DMS 273 (cell line): ENCODE data around the gene JARID2.

Experiments used
- DNase-seq: peaks from one replicate; lab custom pipeline; 2025; ENCODE audit not compliant: unreplicated experiment; lab: John Stamatoyannopoulos, UW

The JARID2 gene

DNA sequence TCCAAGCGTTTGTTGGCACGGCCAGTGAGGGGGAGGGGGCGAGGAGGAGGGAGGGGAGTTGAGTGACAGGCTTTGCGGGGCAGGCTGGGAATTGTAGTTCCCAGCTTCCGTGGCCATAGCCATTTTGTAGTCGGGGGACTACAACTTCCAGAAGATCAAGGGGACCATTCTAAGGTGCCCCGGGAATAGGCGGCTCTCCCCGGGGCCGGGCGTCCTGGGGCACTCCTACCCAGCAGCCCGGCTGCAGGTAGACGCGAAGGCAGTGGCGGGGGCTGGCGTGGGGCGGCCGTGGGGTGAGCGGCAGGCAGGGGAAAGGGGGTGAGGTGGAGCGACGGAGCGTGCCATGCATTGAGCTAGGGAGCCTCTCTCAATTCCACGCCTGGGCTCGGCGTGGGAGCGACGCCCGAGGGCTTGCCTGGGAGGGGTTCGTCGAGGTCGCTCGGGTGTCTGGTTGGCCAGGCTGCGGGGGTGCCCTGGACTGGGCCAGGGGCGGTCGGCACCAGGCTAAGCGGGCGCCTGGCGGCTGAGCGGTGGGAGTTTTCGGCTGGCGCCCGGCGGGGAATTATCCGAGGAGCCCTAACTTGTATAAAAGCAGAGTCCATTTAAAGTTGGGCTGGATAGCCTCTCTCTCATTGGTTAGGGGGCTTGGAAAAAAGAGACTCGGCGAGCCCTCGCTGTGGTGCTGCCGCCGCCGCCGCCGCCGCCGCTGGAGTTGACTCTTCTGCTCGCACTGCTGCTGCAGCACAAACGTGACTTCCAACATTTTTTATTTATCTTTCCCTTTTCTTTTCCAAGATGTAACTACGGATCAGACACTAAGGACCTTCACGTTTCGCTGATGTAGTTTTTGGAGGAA, at the start of gene JARID2:
Gene JARID2, plus strand, starts transcription at position 709 of the 856 bp plus-strand sequence. CDS start 471 bp downstream, outside the sequence.
- DNase-seq: peak; percentile 99

DNA sequence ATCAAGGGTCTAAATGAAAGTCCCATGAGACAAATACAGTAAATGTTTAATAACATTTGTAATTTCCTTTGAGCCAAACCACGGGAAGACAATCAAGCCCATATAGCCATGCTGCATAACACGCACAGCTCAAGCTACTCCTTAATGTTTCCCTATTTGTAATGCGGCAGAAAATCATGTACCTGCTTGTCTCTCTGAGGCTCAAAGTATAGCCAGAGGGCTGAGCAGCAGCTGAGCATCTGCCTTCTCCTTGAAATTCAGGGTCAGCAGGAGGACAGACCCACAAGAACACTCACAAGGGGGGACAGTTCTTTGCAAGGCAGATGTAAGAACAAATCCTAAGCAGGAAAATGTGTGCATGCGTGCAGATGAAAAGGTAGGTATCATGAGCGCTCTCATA, 45.8 kb upstream of the JARID2 start:
- peak; percentile 60 for DNase-seq

- no peak for DNase-seq
Observed at GRCh38 chr6:15205321-15205720, 40.5 kb upstream of the JARID2 start.

DNA sequence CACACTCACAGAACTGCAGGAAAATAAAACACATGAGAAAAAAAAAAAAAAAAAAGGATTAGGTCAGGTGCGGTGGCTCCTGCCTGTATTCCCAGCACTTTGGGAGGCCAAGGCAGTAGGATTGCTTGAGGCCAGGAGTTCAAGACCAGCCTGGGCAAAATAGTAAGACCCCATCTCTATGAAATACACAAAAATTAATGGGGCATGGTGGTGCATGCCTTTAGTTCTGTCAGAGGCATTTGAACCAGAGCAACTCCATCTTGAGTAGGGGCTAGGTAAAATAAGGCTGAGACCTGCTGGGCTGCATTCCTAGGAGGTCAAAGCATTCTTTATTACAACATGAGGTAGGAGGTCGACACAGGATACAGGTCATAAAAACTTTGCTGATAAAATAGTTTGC, 39.0 kb upstream of the JARID2 start:
- DNase-seq: no peak

GRCh38 chr6:15207923-15208322, 37.9 kb upstream of the JARID2 start:
- DNase-seq: no peak

DNA sequence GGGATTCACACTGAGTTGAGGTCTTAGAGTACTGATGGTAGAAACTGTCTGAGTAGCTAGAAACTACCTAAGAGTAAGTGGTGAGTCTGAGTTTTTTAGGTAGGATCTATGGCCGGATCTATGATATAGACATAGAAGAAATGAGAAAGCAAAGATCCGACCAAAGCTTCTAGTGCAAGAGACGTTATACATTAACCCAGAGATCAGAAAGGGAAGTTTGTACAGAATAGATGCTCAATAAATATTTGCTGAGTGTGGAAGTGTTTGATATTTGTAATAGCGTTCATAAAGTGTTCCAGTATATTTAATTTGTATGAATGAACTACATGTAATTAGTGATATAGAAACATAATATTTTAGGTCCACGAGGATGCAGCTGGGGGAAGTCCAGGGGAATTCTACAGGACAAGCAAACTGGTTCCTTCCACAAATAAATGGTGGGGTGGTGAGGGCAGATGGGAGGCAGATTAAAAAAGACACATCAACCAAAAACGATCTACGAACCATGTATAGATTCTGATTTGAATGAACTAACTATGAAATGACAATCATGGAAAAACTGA, 31.9 kb upstream of the JARID2 start:
- DNase-seq: no peak

- DNase-seq: no peak
Observed at GRCh38 chr6:15218401-15218800, 27.5 kb upstream of the JARID2 start.

DNA sequence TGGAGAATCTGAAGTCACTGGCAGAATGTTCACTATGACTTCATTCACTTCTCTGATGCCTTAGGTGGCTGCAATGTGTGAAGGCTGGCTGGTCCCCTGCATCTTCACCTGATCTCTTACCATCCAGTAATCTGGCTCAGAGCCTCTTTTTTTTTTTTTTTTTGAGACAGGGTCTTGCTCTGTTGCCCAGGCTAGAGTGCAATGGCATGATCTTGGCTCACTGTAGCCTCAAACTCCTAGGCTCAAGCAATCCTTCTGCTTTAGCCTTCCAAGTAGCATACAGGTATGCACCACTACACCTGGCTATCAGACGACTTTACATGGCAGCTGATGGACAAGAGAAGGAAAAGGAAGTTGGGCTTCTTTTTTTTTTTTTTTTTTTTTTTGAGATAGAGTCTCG, 25.8 kb upstream of the JARID2 start:
- no peak for DNase-seq

- DNase-seq: no peak
Observed at GRCh38 chr6:15227827-15228318, 18.0 kb upstream of the JARID2 start.

- no peak for DNase-seq
Observed at GRCh38 chr6:15230827-15231226, 15.0 kb upstream of the JARID2 start.

DNA sequence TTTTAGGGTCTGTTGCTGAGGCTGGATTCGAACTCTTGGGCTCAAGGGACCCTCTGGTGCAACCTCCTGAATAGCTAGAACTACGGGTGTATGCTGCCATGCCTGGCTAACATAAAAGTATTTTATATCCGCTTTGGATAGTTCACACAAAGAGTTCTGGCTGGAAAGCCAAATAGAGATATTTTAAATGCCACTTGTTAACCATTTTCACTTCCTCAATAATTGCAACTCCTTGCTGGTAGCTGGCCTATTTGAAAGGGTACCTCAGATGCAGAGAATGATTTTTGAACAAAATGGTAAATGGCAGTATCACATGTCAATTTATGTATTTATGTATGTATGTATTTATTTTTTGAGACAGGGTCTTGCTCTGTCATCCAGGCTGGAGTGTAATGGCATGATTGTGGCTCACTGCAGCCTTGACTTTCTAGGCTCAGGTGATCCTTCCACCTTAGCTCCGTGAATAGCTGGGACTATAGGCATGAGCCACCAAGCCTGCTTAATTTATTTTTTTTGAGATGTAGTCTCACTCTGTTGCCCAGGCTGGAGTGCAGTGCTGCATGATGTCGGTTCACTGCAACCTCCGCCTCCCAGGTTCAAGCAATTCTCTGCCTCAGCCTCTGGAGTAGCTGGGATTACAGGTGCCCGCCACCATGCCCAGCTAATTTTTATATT, 12.9 kb upstream of the JARID2 start:
- no peak for DNase-seq

DNA sequence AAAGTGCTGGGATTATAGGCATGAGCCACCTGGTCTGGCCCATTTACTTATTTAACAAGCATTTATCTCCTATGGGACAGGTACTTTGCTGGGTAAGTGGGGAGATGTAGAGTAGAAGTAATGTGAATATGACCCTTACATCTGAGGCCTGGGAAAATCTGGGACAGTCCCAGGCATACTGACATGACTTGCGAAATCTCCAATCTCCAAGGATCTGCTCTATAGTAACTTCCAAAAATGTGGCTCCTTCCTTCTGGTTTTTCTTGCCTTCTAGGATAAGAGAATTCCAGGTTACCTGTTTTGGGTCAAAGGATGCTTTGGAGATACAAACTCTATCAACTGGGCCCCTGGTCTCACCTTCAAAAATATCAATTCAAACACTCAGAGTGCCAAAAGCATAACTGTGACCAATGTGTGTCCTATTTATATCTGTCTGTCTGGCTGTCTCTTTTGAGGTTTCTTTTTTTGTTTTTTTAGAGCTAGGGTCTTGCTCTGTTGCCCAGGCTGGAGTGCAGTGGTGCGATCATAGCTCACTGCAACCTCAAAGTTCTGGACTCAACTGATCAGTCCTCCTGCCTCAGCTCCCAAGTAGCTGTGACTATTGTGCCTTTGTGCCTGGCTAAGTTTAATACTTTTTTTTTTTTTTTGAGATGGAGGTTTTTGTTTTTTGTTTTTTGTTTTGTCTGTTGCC, 11.7 kb upstream of the JARID2 start:
- no peak for DNase-seq

DNA sequence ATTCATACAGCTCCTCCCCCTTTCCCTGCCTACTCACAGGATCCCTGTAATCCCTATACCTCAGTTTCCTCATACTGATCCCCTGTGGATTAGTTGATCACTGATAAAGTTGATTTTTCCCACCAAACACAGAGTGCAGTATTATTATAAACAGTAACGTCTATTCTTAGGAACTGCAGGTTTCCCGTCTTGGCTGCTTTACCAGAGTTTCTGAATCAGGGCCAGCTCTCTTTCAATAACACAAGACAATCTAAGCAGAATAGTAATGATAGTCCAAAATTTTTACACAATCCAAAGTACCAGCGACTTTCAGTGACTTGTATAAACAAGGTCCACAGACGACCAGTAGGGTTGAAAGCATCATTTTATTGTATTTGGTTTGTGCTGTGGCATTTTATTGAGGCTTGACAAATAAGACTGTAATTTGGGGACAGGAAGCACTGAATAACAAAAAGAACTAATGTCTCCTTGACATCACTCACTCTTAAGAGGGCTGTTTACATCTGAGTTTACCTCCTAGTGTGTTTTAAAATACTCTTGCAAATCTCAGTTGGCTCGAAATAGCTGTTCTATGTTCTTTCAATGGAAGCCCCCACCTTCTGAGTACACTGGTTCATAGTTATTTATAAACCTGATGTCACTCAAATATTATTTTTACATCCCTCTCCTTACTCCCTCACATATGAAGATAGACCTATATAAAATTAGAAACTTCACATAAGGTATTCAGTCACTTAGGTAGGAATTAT, 6.1 kb upstream of the JARID2 start:
- DNase-seq: no peak

DNA sequence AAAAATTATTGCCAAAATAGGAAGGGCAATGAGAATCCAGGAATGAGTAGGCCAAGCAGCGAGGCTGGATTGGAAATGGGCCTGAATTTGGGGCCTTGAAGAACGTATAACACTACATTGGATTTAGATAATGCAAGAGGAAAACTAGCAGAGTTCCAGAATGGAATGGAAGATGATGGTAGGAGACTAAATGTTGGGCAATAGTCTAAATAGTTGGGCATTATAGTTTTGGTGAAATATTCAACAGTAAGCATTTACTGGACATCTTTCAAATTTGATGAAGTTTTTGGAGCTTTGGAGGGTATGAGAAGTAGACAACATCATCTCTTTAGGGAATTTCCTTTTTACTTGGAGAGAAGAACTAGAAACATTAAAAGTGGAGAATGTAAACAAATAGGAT, 3.4 kb upstream of the JARID2 start:
- no peak for DNase-seq

DNA sequence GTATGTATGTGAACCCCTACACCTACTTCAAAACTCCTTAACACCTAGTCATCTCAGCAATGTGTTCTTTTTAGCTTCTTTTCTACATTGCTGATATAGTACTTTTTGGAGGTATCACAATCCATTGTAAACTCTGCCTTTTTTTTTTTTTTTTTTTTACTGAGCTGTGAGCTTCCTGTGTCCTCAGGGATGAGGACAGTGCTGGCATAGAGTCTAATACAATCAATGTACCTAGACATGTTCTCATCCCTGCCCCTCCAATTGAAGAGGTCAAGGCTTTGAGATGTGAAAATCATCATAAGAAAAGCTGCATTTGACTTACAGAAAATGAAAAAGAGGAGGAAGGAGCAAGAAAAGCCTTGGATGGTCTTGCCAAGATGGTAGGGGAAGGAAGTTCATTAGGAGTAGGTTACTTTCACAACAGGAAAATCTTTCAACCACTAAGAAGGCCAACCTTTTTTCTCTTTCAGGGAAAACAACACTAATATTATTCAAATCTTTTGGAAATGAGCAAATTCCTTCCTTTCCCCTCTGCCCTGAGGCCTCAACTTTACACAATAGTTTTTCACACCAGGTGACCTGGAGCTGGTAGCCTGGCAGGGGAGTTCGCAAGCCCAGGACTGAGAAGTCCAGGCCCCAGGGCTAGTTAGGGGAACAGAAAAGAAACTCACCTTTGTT, 2.8 kb upstream of the JARID2 start:
- no peak for DNase-seq

DNA sequence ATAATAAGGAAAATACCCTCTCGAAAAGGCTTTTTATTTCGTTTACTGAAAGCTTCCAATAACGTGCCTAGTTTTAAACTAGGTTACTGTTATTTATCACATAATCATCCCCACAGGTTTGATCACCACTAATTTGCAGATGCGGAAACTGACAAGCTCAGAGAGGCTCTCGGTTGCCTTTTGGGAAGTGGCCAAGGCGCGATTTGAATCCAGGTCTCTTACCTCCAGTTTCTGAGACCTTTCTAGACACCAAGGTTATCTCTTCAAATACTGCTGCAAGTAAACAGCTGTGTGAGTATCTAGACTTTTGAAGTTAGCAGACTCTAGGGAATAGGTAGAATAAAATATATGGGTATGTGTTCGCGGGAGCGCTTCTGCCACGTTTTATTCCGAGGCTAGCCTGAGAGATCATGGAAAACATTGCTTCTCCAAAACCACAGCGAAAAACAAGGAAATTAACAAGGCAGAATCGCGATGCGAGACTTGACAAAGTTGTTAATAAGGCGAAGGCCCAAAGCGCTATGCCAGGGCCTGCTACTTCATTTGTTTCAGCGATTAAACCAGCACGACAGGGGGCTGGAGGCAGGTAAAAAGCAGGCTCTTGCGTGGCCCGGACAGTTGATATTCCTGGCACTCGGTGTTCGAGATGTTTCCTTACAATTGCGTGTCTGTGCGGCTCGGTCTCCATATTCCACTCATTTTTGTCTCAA, 1.8 kb upstream of the JARID2 start:
- peak; percentile 55 for DNase-seq

GRCh38 chr6:15244620-15245360, 1.1 kb upstream of the JARID2 start:
- peak; percentile 89 for DNase-seq

DNA sequence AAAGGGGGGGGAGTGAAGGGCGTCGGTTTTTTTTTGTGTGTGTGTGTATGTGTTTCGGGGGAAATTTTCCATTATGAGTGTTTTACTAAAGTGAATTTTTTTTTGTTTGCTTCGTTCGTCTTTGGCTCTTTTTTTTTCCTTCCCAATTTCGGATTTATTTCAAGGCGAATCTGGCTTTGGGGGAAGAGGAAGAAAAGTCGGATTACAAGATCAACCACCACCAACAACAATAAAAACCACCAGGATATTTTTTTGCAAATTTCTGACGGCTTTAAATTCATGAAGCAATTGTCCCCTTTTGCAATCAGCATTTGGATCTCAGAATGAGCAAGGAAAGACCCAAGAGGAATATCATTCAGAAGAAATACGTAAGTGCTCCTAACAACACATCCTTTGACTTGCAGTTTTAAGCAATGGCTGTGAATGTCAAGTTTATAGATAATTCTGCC, 372 bp downstream of the JARID2 start:
- peak; percentile 40 for DNase-seq
